Mesendoderm (in vitro differentiated cells): ENCODE results near the gene TUFT1.

Experiments used
- DNase-seq: peaks from one replicate; pipeline ENCODE4 v3.0.0; 2013
- H2AK5ac ChIP-seq: 2 replicates; pipeline ENCODE4 v1.6.1; 2013; ENCODE audit warnings: low read length, inconsistent platforms
- H2BK120ac ChIP-seq: 2 replicates; pipeline ENCODE4 v1.6.1; 2013; ENCODE audit warnings: low read depth, mild to moderate bottlenecking, low read length, moderate library complexity, mixed read lengths
- H2BK15ac ChIP-seq: replicated peaks from 2 replicates; pipeline ENCODE4 v1.6.1; 2013; ENCODE audit warnings: low read depth, mild to moderate bottlenecking, moderate library complexity
- H2BK5ac ChIP-seq: 2 replicates; pipeline ENCODE4 v1.6.1; 2013; ENCODE audit warnings: low read length, inconsistent platforms
- H3K18ac ChIP-seq: 2 replicates; pipeline ENCODE4 v1.6.1; 2013; ENCODE audit warnings: mild to moderate bottlenecking, low read length, mixed read lengths
- H3K23ac ChIP-seq: one replicate; pipeline ENCODE4 v1.6.1; 2013; ENCODE audit warnings: low read length
- H3K27ac ChIP-seq: 2 replicates; pipeline ENCODE4 v1.5.1; 2013; ENCODE audit warnings: low read depth, mild to moderate bottlenecking, inconsistent platforms, low read length, moderate library complexity
- H3K27me3 ChIP-seq: 2 replicates; pipeline ENCODE4 v1.6.1; 2013; ENCODE audit warnings: low read length, control low read depth, mild to moderate bottlenecking, inconsistent platforms; ENCODE audit not compliant: insufficient read depth, poor library complexity
- H3K36me3 ChIP-seq: 2 replicates; pipeline ENCODE4 v1.6.1; 2013; ENCODE audit warnings: low read length, inconsistent platforms; ENCODE audit not compliant: control insufficient read depth, insufficient read depth
- H3K4ac ChIP-seq: one replicate; pipeline ENCODE4 v1.6.1; 2013; ENCODE audit warnings: low read depth, mild to moderate bottlenecking, low read length, moderate library complexity
- H3K4me1 ChIP-seq: 2 replicates; pipeline ENCODE4 v1.6.1; 2013; ENCODE audit warnings: low read depth, low read length, inconsistent platforms; ENCODE audit not compliant: control insufficient read depth
- H3K4me2 ChIP-seq: 2 replicates; pipeline ENCODE4 v1.6.1; 2013; ENCODE audit warnings: low read length
- H3K4me3 ChIP-seq: 2 replicates; pipeline ENCODE4 v1.5.1; 2013; ENCODE audit warnings: mild to moderate bottlenecking, low read length
- H3K56ac ChIP-seq: one replicate; pipeline ENCODE4 v1.6.1; 2013; ENCODE audit warnings: low read length
- H3K79me1 ChIP-seq: 2 replicates; pipeline ENCODE4 v1.6.1; 2013; ENCODE audit warnings: low read length, inconsistent platforms
- H3K79me2 ChIP-seq: 2 replicates; pipeline ENCODE4 v1.6.1; 2013; ENCODE audit warnings: mild to moderate bottlenecking, low read length; ENCODE audit not compliant: control insufficient read depth, insufficient read depth
- H3K9ac ChIP-seq: 2 replicates; pipeline ENCODE4 v1.6.1; 2013; ENCODE audit warnings: low read length, inconsistent platforms
- H4K5ac ChIP-seq: one replicate; pipeline ENCODE4 v1.6.1; 2013; ENCODE audit warnings: low read length
- H4K8ac ChIP-seq: one replicate; pipeline ENCODE4 v1.6.1; 2013; ENCODE audit warnings: low read depth, mild to moderate bottlenecking, control low read depth, low read length, moderate library complexity
- WGBS: extraction: QIAGEN DNeasy Blood & Tissue Kit; methylation state at CpG from one replicate; pipeline ENCODE4 v1.1.7; 2013; ENCODE audit warnings: low lambda C conversion rate, missing lambda C conversion rate; ENCODE audit not compliant: insufficient coverage; ENCODE audit errors: extremely low coverage; 5-methylcytosine and 5-hydroxymethylcytosine counted together

TUFT1 gene

GRCh38 chr1:151512801-151513625 lies 27.1 kb upstream of the TUFT1 start:
- Histone ChIP-seq H2AK5ac (no peak overlapping the region), H3K9ac (peak overlapping the region; percentile 74), H2BK5ac (peak overlapping the region; percentile 49), H3K27ac (peak overlapping the region; percentile 22), H3K36me3 (no peaks in the 10 kb centered on the region), H4K8ac (no peak overlapping the region), H3K18ac (peak overlapping the region; percentile 5), H3K4ac (peak overlapping the region; percentile 17), H3K4me3 (no peak overlapping the region), H2BK15ac (no peak overlapping the region), H3K79me2 (no peaks in the 10 kb centered on the region), H3K27me3 (no peaks in the 10 kb centered on the region), H3K56ac (peak overlapping the region; percentile 90), H2BK120ac (no peak overlapping the region), H3K79me1 (no peaks in the 10 kb centered on the region), H3K4me1 (peaks cover 22% of the 10 kb centered on the region), H4K5ac (no peak overlapping the region), H3K23ac (no peak overlapping the region), H3K4me2 (peak overlapping the region; percentile 30)
- WGBS: no CpG with 5 or more reads among the region's 8 CpGs
- peak; percentile 93 for DNase-seq

GRCh38 chr1:151513626-151514121 lies 26.4 kb upstream of the TUFT1 start:
- peak overlapping the region; percentile 4 for H3K9ac ChIP-seq
- H4K8ac ChIP-seq: no peak overlapping the region
- H3K18ac ChIP-seq: peak overlapping the region; percentile 28
- peak; percentile 80 for DNase-seq
- peak overlapping the region; percentile 22 for H3K27ac ChIP-seq
- H2BK5ac ChIP-seq: peak overlapping the region; percentile 10
- no peaks in the 10 kb centered on the region for H3K27me3 ChIP-seq
- WGBS: no CpG with 5 or more reads among the region's 6 CpGs
- no peak overlapping the region for H2BK120ac ChIP-seq
- H4K5ac ChIP-seq: no peak overlapping the region
- no peaks in the 10 kb centered on the region for H3K36me3 ChIP-seq
- peaks cover 22% of the 10 kb centered on the region for H3K4me1 ChIP-seq
- H3K23ac ChIP-seq: no peak overlapping the region
- H2AK5ac ChIP-seq: no peak overlapping the region
- peak overlapping the region; percentile 1 for H3K4me2 ChIP-seq
- no peaks in the 10 kb centered on the region for H3K79me2 ChIP-seq
- peak overlapping the region; percentile 61 for H3K56ac ChIP-seq
- peaks cover 2% of the 10 kb centered on the region for H3K79me1 ChIP-seq
- no peak overlapping the region for H3K4ac ChIP-seq
- no peak overlapping the region for H2BK15ac ChIP-seq
- H3K4me3 ChIP-seq: no peak overlapping the region

GRCh38 chr1:151514366-151514765 lies 25.7 kb upstream of the TUFT1 start:
- Histone ChIP-seq H3K36me3 (no peaks in the 10 kb centered on the region), H3K23ac (no peak overlapping the region), H3K4me3 (no peak overlapping the region), H2BK15ac (no peak overlapping the region), H3K4me2 (no peak overlapping the region), H3K56ac (peak overlapping the region; percentile 61), H3K79me1 (peaks cover 2% of the 10 kb centered on the region), H3K27ac (peak overlapping the region; percentile 8), H3K27me3 (no peaks in the 10 kb centered on the region), H3K4ac (no peak overlapping the region), H3K4me1 (peaks cover 22% of the 10 kb centered on the region), H2AK5ac (no peak overlapping the region), H3K79me2 (no peaks in the 10 kb centered on the region), H2BK5ac (peak overlapping the region; percentile 10), H3K9ac (peak overlapping the region; percentile 4), H4K8ac (no peak overlapping the region), H3K18ac (peak overlapping the region; percentile 28), H2BK120ac (no peak overlapping the region), H4K5ac (no peak overlapping the region)
- DNase-seq: no peak
- WGBS: no CpG with 5 or more reads among the region's 4 CpGs

GRCh38 chr1:151515265-151515664 lies 24.8 kb upstream of the TUFT1 start:
- no peak overlapping the region for H2BK5ac ChIP-seq
- no peak overlapping the region for H3K18ac ChIP-seq
- no CpG with 5 or more reads among the region's 4 CpGs for WGBS
- no peak overlapping the region for H2BK15ac ChIP-seq
- no peak overlapping the region for H2AK5ac ChIP-seq
- no peak overlapping the region for H3K23ac ChIP-seq
- peaks cover 2% of the 10 kb centered on the region for H3K79me1 ChIP-seq
- no peak overlapping the region for H3K9ac ChIP-seq
- H3K27me3 ChIP-seq: no peaks in the 10 kb centered on the region
- H3K4me1 ChIP-seq: peaks cover 22% of the 10 kb centered on the region
- H4K8ac ChIP-seq: no peak overlapping the region
- no peak overlapping the region for H3K4me3 ChIP-seq
- H3K4ac ChIP-seq: no peak overlapping the region
- no peak overlapping the region for H3K4me2 ChIP-seq
- no peak overlapping the region for H2BK120ac ChIP-seq
- H3K36me3 ChIP-seq: no peaks in the 10 kb centered on the region
- no peak overlapping the region for H4K5ac ChIP-seq
- H3K56ac ChIP-seq: no peak overlapping the region
- no peak overlapping the region for H3K27ac ChIP-seq
- no peak for DNase-seq
- H3K79me2 ChIP-seq: no peaks in the 10 kb centered on the region

- Histone ChIP-seq H3K27me3 (no peaks in the 10 kb centered on the region), H4K8ac (no peak overlapping the region), H3K23ac (no peak overlapping the region), H3K79me2 (no peaks in the 10 kb centered on the region), H3K4me2 (no peak overlapping the region), H4K5ac (no peak overlapping the region), H3K36me3 (no peaks in the 10 kb centered on the region), H3K9ac (peak overlapping the region; percentile 20), H3K4me1 (peaks cover 22% of the 10 kb centered on the region), H3K18ac (no peak overlapping the region), H3K79me1 (peaks cover 2% of the 10 kb centered on the region), H2BK5ac (peak overlapping the region; percentile 3), H3K56ac (peak overlapping the region; percentile 40), H3K4ac (no peak overlapping the region), H2AK5ac (no peak overlapping the region), H2BK120ac (no peak overlapping the region), H2BK15ac (no peak overlapping the region), H3K4me3 (no peak overlapping the region), H3K27ac (peak overlapping the region; percentile 32)
- WGBS: no CpG with 5 or more reads among the region's 1 CpG
- peak; percentile 97 for DNase-seq
These were observed 24.0 kb upstream of the TUFT1 start for GRCh38 chr1:151516031-151516511.
